Islet of Langerhans (tissue), 1 donor: ENCODE measurements around the gene KIF6.
"Not testable (repeated sequence)": the region's sequence is repeated elsewhere in the genome, so short reads cannot be mapped to it uniquely, and the experiment has no call there.

Experiments
- FAIRE-seq: peaks from one replicate; lab custom pipeline; 2011; peaks lifted over from hg19 to GRCh38; lab: Jason Lieb, UNC

Gene KIF6

DNA sequence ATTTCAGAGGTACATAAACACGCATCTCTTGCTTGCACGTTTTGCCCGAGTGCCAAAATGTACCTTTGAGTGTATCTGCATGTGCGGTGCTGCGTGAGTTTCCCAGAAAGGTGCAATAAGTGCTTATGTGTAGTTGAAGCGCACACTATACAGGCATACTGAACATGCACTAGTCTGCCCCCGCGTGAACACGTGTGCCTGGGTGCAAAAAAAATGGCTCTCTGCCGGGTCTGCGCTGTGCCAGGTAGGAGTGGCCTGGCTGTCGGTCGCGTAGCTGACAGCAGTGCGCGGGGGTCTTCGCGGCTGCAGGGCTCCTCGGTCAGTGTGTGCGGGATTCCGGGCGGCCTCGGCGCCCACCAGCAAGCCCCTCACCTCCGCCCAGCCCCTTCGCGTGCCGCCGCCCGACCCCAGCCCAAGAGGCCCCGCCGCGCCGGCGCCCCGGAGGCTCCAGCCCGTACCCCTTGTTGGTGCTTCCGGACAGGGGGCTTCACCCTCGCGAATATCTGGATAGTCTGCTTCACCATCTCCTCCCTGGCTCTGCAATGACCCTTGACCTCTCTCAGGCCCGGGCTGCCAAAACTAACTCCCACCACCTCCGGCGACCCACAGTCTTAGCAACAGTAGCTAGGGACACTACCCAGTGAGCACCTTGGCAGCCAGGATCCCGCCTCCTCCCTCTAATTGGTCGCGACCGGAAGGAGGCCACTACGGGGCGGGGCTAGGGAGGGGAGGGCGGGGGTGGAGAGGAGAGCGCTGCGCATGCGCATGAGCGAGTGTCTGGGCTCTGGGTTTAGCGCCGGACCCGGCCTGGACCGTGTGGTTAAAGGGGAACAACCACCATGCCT lies at the start of gene KIF6:
TSS of gene KIF6 (minus strand) at position 622 of the 845 bp plus-strand sequence. CDS start at position 524, 98 bp downstream.
- FAIRE-seq: no peak

DNA sequence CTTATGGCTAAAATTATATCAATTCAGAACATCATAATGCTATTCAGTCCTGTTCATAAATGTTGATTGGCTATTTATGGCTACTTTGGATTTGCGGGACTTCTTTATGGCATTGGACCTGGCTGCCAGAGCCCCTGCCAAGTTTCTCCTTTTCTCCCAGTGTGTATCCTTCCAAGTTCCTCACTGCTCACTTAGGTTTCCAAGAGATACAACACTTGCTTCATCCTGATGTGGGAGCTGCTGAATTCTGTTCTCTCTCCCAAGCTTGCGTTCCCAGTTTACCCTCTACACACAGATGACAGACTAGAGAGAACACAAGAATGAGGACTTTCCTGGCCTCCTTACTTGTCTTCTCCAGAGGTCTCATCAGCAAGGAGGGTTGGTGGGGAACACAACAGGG lies 48.6 kb upstream of the KIF6 start:
- FAIRE-seq: no peak

DNA sequence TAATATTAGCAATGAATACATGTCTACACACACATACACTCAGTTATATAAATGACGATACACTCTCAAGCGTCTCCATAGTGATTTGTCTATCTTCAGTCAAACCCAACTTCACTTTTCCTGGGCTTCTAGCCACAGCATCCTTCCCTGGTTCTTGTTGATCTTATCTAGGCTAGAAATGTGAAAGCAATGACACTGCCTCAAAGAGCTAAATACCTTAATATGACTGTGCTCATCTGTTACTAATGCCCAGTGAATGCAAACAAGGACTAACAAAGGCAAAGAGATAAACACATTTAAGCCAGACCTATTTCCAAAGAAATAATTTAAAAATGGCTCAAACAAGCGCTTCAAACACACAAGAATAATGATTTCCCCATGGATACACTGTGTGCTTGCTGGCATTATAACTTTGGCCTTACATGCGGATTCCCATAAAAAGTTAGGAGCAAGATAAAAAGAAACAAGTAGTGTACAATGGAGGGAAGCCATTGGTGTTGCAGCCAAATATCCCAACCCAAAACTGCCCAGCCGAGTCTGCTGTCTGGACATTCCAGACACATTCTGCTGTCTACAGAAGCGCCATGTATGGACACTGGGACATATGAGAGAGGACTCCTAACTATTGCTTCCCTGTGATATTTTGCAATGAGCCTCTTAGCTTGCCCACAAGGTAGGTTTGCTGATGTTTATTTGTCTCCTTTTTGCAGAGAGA lies 47.5 kb upstream of the KIF6 start:
- FAIRE-seq: no peak

GRCh38 chr6:39770446-39770845 lies 45.2 kb upstream of the KIF6 start:
- FAIRE-seq: no peak

GRCh38 chr6:39769012-39769411 lies 43.8 kb upstream of the KIF6 start:
- no peak for FAIRE-seq

GRCh38 chr6:39765508-39766065 lies 40.4 kb upstream of the KIF6 start:
- no peak for FAIRE-seq

- no peak for FAIRE-seq
Measured at GRCh38 chr6:39760226-39760952, 35.2 kb upstream of the KIF6 start.

- FAIRE-seq: no peak
Measured at GRCh38 chr6:39758905-39759605, 33.8 kb upstream of the KIF6 start.

DNA sequence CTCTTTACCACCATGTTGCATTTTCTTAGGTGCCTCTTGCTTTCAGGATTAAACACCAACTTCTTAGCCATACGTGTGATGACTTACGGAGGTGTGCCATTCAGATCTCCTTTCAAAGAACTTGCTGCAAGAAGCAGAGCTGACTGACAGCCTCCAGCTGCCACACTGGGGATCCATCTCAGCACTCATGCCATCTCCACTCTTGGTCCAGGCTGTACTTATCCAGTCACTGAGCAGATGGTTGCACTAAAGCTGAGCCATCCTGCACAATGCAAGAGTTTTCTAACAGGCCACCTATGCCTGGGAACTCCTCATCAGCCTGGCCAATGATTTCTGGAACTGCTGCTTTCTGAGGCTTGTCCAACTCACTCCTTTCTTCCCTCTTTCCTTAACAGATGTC lies 31.4 kb upstream of the KIF6 start:
- no peak for FAIRE-seq

- FAIRE-seq: no peak
Measured at GRCh38 chr6:39755231-39755630, 30.0 kb upstream of the KIF6 start.

DNA sequence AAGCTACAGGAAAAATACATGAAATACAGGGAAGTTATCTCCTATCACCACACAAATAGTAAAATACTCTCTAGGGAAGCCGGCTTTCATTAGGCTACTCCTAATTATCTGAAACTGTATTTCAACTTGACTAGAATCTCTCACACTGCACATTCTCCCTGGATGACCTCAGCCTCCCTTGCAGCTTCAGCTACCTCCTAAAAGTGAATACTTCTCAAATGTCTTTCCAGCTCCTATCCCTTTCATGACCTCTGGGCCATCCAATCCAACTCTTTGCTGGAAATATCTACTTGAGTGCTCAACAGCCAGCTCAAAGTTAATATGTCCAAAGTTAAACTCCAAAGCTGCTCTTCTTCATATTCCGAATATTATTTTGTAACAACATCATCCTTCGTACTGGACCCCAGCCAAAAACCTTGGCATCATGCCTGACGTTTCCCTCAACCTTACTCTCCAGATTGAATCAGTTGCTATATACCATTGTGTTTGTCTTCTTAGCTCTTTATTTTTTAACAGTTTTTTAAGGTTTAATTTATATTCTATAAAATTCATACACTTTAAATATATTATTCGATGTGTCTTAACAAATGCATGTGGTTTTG lies 29.4 kb upstream of the KIF6 start:
- no peak for FAIRE-seq

- no peak for FAIRE-seq
Measured at GRCh38 chr6:39753725-39754045, 28.5 kb upstream of the KIF6 start.

DNA sequence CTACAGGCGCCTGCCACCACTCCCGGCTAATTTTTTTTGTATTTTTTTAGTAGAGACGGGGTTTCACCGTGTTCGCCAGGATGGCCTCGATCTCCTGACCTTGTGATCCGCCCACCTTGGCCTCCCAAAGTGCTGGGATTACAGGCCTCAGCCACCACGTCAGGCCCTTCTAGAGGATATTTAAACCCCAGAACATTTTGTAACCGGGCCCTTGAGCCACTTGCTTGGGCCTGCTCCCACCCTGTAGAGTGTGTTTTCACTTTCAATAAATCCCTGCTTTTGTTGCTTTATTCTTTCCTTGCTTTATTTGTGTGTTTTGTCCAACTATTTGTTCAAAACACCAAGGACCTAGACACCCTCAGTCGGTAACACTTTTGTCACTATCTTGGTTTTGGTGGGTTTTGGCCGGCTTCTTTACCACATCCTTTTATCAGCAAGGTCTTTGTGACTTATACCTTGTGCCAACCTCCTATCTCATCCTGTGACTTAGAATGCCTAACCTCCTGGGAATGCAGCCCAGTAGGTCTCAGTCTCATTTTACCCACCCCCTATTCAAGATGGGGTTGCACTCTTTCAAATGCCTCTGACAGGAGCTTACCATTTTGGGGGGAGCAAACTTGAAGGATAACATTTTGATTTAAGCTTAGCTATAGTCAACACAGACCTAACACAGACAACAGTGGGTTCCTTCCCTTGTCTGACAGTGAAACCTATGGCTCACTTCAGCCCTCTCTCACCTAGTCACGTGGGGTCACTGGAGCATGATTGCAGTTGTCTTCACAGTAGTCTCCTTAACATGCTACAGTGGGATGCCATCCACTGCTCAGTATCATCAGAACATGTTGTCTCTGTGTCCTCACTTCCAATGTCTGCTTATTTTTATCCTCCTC lies 27.9 kb upstream of the KIF6 start:
- no peak for FAIRE-seq

GRCh38 chr6:39746795-39747194 lies 21.6 kb upstream of the KIF6 start:
- no peak for FAIRE-seq

- FAIRE-seq: no peak
Measured at GRCh38 chr6:39733704-39734103, 8.5 kb upstream of the KIF6 start.

DNA sequence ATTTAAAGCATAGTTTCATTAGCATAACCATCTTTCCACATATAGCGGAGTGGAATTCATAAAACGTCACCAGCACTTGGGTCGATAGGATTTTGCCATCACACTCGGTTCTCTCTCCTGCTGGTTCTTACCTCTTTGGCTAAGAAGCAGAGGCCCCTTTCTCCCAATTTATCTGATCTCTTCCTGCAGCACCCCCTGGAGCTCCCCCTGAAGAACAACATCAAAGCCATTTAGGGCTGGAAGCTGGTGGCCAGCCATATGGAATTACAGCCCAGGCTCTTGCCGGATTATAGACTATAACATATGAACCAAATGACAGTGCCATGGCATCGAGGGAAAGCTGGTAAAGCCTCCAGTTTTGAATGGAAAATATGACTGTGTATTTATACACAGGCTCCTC lies 6.4 kb upstream of the KIF6 start:
- FAIRE-seq: no peak

GRCh38 chr6:39729945-39730344 lies 4.7 kb upstream of the KIF6 start:
- FAIRE-seq: no peak

DNA sequence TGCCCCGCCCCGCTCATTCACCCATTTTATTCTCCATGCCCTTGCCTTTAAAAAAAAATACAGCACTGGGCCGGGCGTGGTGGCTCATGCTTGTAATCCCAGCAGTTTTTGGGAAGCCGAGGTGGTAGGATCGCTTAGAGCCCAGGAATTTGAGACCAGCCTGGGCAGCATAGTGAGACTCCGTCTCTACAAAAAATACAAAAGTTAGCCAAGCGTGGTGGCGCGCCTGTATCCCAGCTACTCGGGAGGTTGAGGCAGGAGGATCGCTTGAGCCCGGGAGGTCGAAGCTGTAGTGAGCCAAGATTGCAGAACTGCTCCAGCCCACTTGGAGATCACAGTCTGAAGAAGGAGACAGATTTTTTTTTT lies 407 bp upstream of the KIF6 start:
- no peak for FAIRE-seq

GRCh38 chr6:39723350-39723749 lies 1.9 kb downstream of the KIF6 start:
- FAIRE-seq: not testable (repeated sequence)

GRCh38 chr6:39714802-39715201 lies 10.4 kb downstream of the KIF6 start:
- FAIRE-seq: no peak
